Measurements from ENCODE around the gene TMUB1.

Gene TMUB1

GRCh38 chr7:151083071-151083823, at the start of gene TMUB1:
TMUB1 (minus strand) TSS chr7:151083493; CDS start chr7:151082563, 930 bp downstream.
- DNase-seq: peak; percentile 88

GRCh38 chr7:151132461-151133205, 49.3 kb upstream of the TMUB1 start:
- DNase-seq: no peak

GRCh38 chr7:151131592-151132293, 48.5 kb upstream of the TMUB1 start:
- no peak for DNase-seq

- no peak for DNase-seq
Measured at GRCh38 chr7:151131224-151131591, 47.9 kb upstream of the TMUB1 start.

GRCh38 chr7:151130741-151131157, 47.5 kb upstream of the TMUB1 start:
- no peak for DNase-seq

- no peak for DNase-seq
Measured at GRCh38 chr7:151129960-151130591, 46.8 kb upstream of the TMUB1 start.

GRCh38 chr7:151129117-151129959, 46.0 kb upstream of the TMUB1 start:
- DNase-seq: no peak

GRCh38 chr7:151128716-151129115, 45.4 kb upstream of the TMUB1 start:
- DNase-seq: no peak

- no peak for DNase-seq
Measured at GRCh38 chr7:151128144-151128543, 44.9 kb upstream of the TMUB1 start.

GRCh38 chr7:151126491-151127137, 43.3 kb upstream of the TMUB1 start:
- no peak for DNase-seq

GRCh38 chr7:151125846-151126481, 42.7 kb upstream of the TMUB1 start:
- no peak for DNase-seq

GRCh38 chr7:151125470-151125845, 42.2 kb upstream of the TMUB1 start:
- DNase-seq: no peak

GRCh38 chr7:151124899-151125399, 41.7 kb upstream of the TMUB1 start:
- DNase-seq: no peak

GRCh38 chr7:151124481-151124880, 41.2 kb upstream of the TMUB1 start:
- DNase-seq: no peak

GRCh38 chr7:151123822-151124464, 40.6 kb upstream of the TMUB1 start:
- DNase-seq: peak; percentile 85

- no peak for DNase-seq
Measured at GRCh38 chr7:151123158-151123821, 40.0 kb upstream of the TMUB1 start.

GRCh38 chr7:151122796-151123157, 39.5 kb upstream of the TMUB1 start:
- no peak for DNase-seq

- DNase-seq: no peak
Measured at GRCh38 chr7:151122276-151122675, 39.0 kb upstream of the TMUB1 start.

GRCh38 chr7:151121380-151122170, 38.3 kb upstream of the TMUB1 start:
- DNase-seq: no peak
